Astrocyte of the hippocampus (primary cell): ENCODE results near the gene CENPP.

ENCODE experiments used
- DNase-seq: peaks from one replicate; pipeline ENCODE4 v3.0.0; 2011; ENCODE audit warnings: low read depth, low spot score

CENPP gene

GRCh38 chr9:92480291-92480771 lies 154.6 kb downstream of the CENPP start:
- peak; percentile 30 for DNase-seq

- DNase-seq, result peak; percentile 50
These were observed 155.4 kb downstream of the CENPP start for GRCh38 chr9:92480986-92481633.

GRCh38 chr9:92482329-92482728 lies 156.6 kb downstream of the CENPP start, which contains the start of gene ASPN:
TSS of gene ASPN (minus strand) at chr9:92482506.
- DNase-seq, result no peak

- no peak for DNase-seq
These were observed 157.1 kb downstream of the CENPP start for GRCh38 chr9:92482805-92483204.

GRCh38 chr9:92483627-92484545 lies 158.1 kb downstream of the CENPP start:
- DNase-seq, result no peak

GRCh38 chr9:92484563-92484962 lies 158.8 kb downstream of the CENPP start:
- DNase-seq, result no peak

- no peak for DNase-seq
These were observed 160.6 kb downstream of the CENPP start for GRCh38 chr9:92486371-92486770.

GRCh38 chr9:92488681-92489550 lies 163.2 kb downstream of the CENPP start:
- peak; percentile 54 for DNase-seq

GRCh38 chr9:92492781-92493401 lies 167.1 kb downstream of the CENPP start:
- DNase-seq, result no peak

- no peak for DNase-seq
These were observed 168.1 kb downstream of the CENPP start for GRCh38 chr9:92493749-92494387.

- no peak for DNase-seq
These were observed 169.1 kb downstream of the CENPP start for GRCh38 chr9:92494856-92495255.

GRCh38 chr9:92496396-92497176 lies 170.8 kb downstream of the CENPP start:
- DNase-seq, result no peak

- no peak for DNase-seq
These were observed 173.9 kb downstream of the CENPP start for GRCh38 chr9:92499701-92500100.

GRCh38 chr9:92500725-92501124 lies 175.0 kb downstream of the CENPP start:
- DNase-seq, result no peak

GRCh38 chr9:92501671-92502393 lies 176.1 kb downstream of the CENPP start:
- no peak for DNase-seq

- no peak for DNase-seq
These were observed 177.4 kb downstream of the CENPP start for GRCh38 chr9:92503156-92503555.

GRCh38 chr9:92504881-92505280 lies 179.1 kb downstream of the CENPP start:
- peak; percentile 56 for DNase-seq

GRCh38 chr9:92506184-92506857 lies 180.6 kb downstream of the CENPP start:
- DNase-seq, result peak; percentile 90

- no peak for DNase-seq
These were observed 181.3 kb downstream of the CENPP start for GRCh38 chr9:92507005-92507404.
